LHCN-M2 (cell line): ENCODE measurements around the gene TBCD. TPM values are rescaled to one million over a fixed set of nuclear protein-coding genes. Genes with fewer than 3 reads are reported as not detected.

Source experiments
- DNase-seq: peaks from one replicate; pipeline ENCODE4 v3.0.0-alpha.2; 2012; ENCODE audit warnings: low read depth
- total RNA-seq: library from RNA; depleted of rRNA; stranded (reverse); fragments of >200 nt; gene quantifications from 2 replicates; pipeline ENCODE4 v1.2.3, GENCODE V29; 2014

The TBCD gene
- total RNA-seq, 1 experiment from 2014 or later, result 46.2 TPM

- DNase-seq, result no peak
These were observed 57.3 kb downstream of the TBCD start for GRCh38 chr17:82808921-82809905.

- DNase-seq, result no peak
These were observed 59.0 kb downstream of the TBCD start for GRCh38 chr17:82810644-82811430.

- no peak for DNase-seq
These were observed 60.2 kb downstream of the TBCD start for GRCh38 chr17:82812058-82812457.

GRCh38 chr17:82812601-82813000 lies 60.7 kb downstream of the TBCD start:
- no peak for DNase-seq

GRCh38 chr17:82813299-82814051 lies 61.6 kb downstream of the TBCD start:
- DNase-seq, result no peak

- DNase-seq, result no peak
These were observed 63.0 kb downstream of the TBCD start for GRCh38 chr17:82814834-82815233.

GRCh38 chr17:82815354-82815753 lies 63.5 kb downstream of the TBCD start:
- no peak for DNase-seq

- no peak for DNase-seq
These were observed 64.0 kb downstream of the TBCD start for GRCh38 chr17:82815790-82816305.

GRCh38 chr17:82816358-82816757 lies 64.5 kb downstream of the TBCD start:
- no peak for DNase-seq

- DNase-seq, result no peak
These were observed 66.1 kb downstream of the TBCD start for GRCh38 chr17:82817947-82818346.

- DNase-seq, result no peak
These were observed 68.7 kb downstream of the TBCD start for GRCh38 chr17:82820278-82821251.

GRCh38 chr17:82821554-82821953 lies 69.7 kb downstream of the TBCD start:
- no peak for DNase-seq

GRCh38 chr17:82822281-82822680 lies 70.4 kb downstream of the TBCD start:
- DNase-seq, result no peak

- no peak for DNase-seq
These were observed 71.1 kb downstream of the TBCD start for GRCh38 chr17:82823004-82823403.

GRCh38 chr17:82825540-82826124 lies 73.8 kb downstream of the TBCD start:
- DNase-seq, result no peak

- DNase-seq, result no peak
These were observed 74.3 kb downstream of the TBCD start for GRCh38 chr17:82826211-82826610.

- no peak for DNase-seq
These were observed 75.1 kb downstream of the TBCD start for GRCh38 chr17:82826956-82827355.

GRCh38 chr17:82828875-82829487 lies 77.1 kb downstream of the TBCD start:
- DNase-seq, result no peak

- DNase-seq, result no peak
These were observed 78.4 kb downstream of the TBCD start for GRCh38 chr17:82830249-82830661.
